Measurements from ENCODE around the gene CTSH. TPM values are rescaled to one million over a fixed set of nuclear protein-coding genes. Genes with fewer than 3 reads are reported as not detected.

The CTSH gene
- total RNA-seq, 1 donor from 2014 or later, result 141 TPM

GRCh38 chr15:78985859-78986475 is 41.1 kb upstream of the CTSH start:
- no peaks in the 10 kb centered on the region for H3K27me3 Mint-ChIP-seq (ENCODE audit: low read depth)
- no peaks in the 10 kb centered on the region for H3K9me3 Mint-ChIP-seq
- H3K4me3 Mint-ChIP-seq, result no peak overlapping the region
- H3K4me1 Mint-ChIP-seq, result peaks cover 4% of the 10 kb centered on the region
- H3K27ac Mint-ChIP-seq, result no peak overlapping the region
- TF ChIP-seq, protein P1, sequence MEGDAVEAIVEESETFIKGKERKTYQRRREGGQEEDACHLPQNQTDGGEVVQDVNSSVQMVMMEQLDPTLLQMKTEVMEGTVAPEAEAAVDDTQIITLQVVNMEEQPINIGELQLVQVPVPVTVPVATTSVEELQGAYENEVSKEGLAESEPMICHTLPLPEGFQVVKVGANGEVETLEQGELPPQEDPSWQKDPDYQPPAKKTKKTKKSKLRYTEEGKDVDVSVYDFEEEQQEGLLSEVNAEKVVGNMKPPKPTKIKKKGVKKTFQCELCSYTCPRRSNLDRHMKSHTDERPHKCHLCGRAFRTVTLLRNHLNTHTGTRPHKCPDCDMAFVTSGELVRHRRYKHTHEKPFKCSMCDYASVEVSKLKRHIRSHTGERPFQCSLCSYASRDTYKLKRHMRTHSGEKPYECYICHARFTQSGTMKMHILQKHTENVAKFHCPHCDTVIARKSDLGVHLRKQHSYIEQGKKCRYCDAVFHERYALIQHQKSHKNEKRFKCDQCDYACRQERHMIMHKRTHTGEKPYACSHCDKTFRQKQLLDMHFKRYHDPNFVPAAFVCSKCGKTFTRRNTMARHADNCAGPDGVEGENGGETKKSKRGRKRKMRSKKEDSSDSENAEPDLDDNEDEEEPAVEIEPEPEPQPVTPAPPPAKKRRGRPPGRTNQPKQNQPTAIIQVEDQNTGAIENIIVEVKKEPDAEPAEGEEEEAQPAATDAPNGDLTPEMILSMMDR (IDR thresholded peaks at IDR 0.05; ENCODE audit: unreplicated experiment), result no peak
- DNase-seq (ENCODE audit: low spot score in 2 of 2, unreplicated experiment in 2 of 2), result no peak
- no peaks in the 10 kb centered on the region for H3K36me3 Mint-ChIP-seq

- Mint-ChIP-seq H3K4me1 (peaks cover 11% of the 10 kb centered on the region), H3K4me3 (no peak overlapping the region), H3K36me3 (no peaks in the 10 kb centered on the region), H3K27me3 (ENCODE audit: low read depth) (no peaks in the 10 kb centered on the region), H3K27ac (no peak overlapping the region), H3K9me3 (no peaks in the 10 kb centered on the region)
- no peak for DNase-seq (ENCODE audit: low spot score in 2 of 2, unreplicated experiment in 2 of 2)
- TF ChIP-seq, protein P1 (IDR thresholded peaks at IDR 0.05; ENCODE audit: unreplicated experiment), result no peak
Observed at GRCh38 chr15:78984041-78984440, 39.2 kb upstream of the CTSH start.

DNA sequence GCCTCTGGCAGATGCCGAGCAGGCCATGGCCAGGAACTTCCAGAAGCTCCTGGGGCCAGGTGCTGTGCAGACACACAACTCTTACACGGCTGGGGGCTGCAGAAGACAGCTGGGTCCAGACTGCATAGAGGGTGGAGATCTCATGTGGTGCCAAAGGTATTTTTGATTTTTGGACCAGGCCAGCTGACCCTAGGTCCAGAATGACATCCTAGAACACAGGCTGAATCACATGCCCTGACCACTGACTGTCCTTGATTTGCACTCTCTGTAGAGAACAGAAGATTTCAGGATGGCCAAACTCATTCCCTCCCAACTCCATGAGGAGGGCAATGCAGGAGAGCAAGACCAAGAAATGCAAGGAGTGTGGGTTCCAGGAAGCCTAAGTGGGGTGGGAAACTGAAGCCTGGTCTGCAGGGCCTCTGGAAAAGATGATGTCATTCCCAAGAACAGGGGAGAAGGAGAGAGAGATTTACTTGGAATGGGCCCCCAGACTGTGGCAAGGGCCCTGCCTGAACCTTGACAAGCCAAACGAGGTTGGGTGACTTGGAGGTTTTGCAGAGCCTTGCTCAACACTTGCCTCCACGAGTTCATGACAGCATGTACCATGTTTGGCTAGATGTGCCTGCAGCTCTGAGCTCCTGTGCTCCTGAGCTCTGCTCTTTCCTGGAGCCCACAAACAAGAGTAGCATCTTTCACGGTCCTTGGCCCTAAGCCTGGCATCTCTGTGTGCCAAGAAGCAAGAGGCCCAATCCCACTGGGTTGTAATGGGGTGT is 38.5 kb upstream of the CTSH start:
- H3K27me3 Mint-ChIP-seq (ENCODE audit: low read depth), result no peaks in the 10 kb centered on the region

DNA sequence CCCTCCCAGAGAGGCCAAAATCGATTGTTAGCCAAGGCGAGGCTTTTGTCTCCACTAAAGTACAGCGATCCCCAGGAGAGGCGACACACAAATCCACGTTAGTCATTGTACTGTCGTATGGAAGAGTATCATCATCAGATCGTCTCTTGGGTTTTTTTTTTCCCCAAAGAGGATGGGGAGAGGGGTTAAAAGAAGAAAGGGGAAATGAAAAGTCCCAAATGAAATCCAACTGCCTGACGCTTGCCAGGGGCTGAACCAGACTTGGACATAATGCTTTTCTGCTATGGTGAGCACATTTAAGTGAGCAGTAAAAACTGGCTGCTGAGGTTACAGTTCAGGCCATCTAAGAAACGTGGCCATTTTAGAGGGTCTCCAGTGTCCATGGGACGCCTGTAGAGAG is 37.9 kb upstream of the CTSH start:
- DNase-seq (ENCODE audit: low spot score in 2 of 2, unreplicated experiment in 2 of 2), result no peak
- Mint-ChIP-seq H3K4me3 (no peak overlapping the region), H3K4me1 (peaks cover 15% of the 10 kb centered on the region), H3K36me3 (no peaks in the 10 kb centered on the region), H3K27ac (no peak overlapping the region), H3K9me3 (no peaks in the 10 kb centered on the region), H3K27me3 (ENCODE audit: low read depth) (no peaks in the 10 kb centered on the region)
- TF ChIP-seq, protein P1 (IDR thresholded peaks at IDR 0.05; ENCODE audit: unreplicated experiment), result no peak

More for the DNA sequence above, 38.5 kb upstream of the CTSH start:
- Mint-ChIP-seq H3K27ac (no peak overlapping the region), H3K9me3 (no peaks in the 10 kb centered on the region), H3K4me1 (peaks cover 13% of the 10 kb centered on the region), H3K4me3 (no peak overlapping the region), H3K36me3 (no peaks in the 10 kb centered on the region)
- TF ChIP-seq, protein P1 (IDR thresholded peaks at IDR 0.05; ENCODE audit: unreplicated experiment), result no peak
- DNase-seq (ENCODE audit: low spot score in 2 of 2, unreplicated experiment in 2 of 2), result no peak

- no peaks in the 10 kb centered on the region for H3K27me3 Mint-ChIP-seq (ENCODE audit: low read depth)
Observed at GRCh38 chr15:78981532-78982313, 36.9 kb upstream of the CTSH start.

More at GRCh38 chr15:78981532-78982313, 36.9 kb upstream of the CTSH start:
- no peaks in the 10 kb centered on the region for H3K36me3 Mint-ChIP-seq
- no peak for DNase-seq (ENCODE audit: low spot score in 2 of 2, unreplicated experiment in 2 of 2)
- peaks cover 18% of the 10 kb centered on the region for H3K4me1 Mint-ChIP-seq
- no peak overlapping the region for H3K4me3 Mint-ChIP-seq
- no peak overlapping the region for H3K27ac Mint-ChIP-seq
- TF ChIP-seq, protein P1 (IDR thresholded peaks at IDR 0.05; ENCODE audit: unreplicated experiment), result no peak
- H3K9me3 Mint-ChIP-seq, result no peaks in the 10 kb centered on the region

Data from mesothelial cell of epicardium (in vitro differentiated cells).